ENCODE data around the gene SMAD1.
"Not testable (repeated sequence)": the region's sequence is repeated elsewhere in the genome, so short reads cannot be mapped to it uniquely, and the experiment has no call there.

SMAD1 gene

GRCh38 chr4:145530189-145530588 is 48.5 kb downstream of the SMAD1 start:
- DNase-seq: no peak

DNA sequence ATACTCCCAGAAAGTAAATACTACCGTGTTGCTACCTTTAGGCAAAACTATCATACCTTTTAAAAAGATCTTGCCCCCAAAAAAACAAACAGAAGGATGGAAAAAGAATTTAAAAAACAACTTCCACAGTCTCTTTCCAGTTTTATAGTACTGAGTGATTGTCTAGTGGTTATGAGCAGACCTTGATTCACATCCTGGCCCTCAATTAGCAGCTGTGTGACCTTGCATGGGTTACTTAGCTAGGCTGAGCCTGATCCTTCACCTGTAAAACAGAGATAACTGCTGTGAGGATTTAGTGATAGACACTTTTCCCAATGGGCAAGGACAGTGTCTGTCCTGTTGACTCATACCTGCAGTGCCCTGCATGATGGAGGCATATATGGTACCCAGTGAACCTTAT is 49.0 kb downstream of the SMAD1 start:
- no peak for DNase-seq

DNA sequence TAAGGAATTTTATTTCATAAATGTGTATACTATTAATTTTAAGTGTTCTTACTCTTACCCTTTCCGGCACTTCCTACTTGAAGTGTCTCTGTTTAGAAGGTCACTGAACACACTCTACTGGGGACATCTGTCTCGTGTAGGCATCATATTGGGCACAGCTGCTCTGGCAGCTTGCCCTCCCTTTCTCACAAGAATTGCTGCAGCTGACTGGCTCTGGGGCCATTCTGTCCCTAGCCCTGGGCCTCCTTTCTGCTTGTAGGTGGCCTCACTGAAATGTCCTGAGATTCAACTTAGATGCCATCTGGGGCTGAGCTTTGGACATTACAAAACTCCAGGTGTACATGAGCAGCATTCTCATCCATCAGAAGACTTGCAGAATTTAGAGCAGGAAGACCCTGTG is 49.6 kb downstream of the SMAD1 start:
- no peak for DNase-seq

DNA sequence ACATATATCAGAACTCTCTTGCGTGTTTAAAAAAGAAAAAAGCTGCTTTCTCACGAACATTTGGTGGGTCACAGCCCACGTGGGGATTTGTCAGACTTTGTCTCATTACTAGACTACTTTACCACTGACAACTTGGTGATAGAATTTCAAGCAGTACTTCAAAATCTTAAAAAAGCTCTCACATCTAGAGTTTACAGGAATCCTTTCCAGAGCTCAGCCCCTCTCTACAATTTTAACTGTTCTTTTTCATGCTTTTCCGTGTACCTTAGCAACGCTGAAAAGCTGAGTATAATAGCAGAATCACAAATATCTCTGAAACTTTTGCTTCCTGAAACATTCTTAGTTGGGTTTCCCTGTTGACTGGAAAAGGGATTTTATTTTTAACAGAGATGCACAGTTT is 50.2 kb downstream of the SMAD1 start:
- DNase-seq: no peak

DNA sequence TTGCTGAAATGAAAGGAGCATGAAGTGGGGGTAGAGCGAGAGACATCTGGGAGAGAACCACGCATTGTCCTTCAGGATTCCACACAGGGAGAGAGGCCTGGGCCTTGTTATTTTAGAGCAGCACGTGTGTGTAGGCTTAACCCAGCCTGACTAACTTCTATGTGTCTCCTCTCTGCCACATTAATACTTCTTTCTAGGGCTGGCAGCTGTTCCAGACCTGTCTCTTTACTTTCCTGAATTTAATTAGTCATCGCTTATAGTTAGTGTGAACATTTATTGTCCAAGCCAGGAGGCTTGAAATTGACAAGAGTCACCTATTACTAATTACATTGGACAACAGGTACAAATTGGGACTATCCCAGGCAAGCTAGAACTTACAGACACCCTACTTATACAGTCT is 51.3 kb downstream of the SMAD1 start:
- DNase-seq: no peak

DNA sequence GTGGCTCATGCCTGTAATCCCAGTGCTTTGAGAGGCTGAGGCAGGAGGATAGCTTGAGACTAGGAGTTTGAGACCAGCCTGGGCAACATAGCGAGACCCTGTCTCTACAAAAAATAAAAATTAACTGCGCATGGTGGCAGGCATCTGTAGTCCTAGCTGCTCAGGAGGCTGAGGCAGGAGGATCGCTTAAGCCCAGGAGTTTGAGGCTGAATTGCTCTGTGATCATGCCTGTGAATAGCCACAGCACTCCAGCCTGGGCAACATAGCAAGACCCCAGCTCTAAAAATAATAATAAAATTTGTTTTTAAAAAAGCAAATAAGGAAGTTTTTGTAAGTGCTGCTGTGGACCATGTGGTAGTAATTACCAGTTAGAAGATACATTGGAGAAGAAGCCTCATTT is 51.8 kb downstream of the SMAD1 start:
- not testable (repeated sequence) for DNase-seq

DNA sequence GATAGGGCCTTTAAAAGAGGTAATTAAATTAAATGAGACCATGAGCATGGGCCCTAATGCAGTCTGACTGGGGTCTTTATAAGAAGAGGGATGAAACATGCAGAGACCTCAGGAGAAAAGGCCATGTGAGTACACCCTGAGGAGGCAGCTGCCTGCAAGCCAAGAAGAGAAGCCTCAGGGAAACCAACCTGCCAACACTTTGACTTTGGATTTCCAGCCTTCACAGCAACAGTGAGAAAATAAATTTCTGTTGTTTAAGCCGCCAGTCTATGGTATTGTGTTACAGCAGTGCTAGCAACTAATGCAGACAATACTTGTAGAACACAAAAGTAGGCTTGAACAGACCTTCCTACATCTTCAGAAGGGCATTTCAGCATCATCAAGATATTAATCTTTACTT is 52.3 kb downstream of the SMAD1 start:
- DNase-seq: no peak

GRCh38 chr4:145535202-145535601 is 53.5 kb downstream of the SMAD1 start:
- no peak for DNase-seq

DNA sequence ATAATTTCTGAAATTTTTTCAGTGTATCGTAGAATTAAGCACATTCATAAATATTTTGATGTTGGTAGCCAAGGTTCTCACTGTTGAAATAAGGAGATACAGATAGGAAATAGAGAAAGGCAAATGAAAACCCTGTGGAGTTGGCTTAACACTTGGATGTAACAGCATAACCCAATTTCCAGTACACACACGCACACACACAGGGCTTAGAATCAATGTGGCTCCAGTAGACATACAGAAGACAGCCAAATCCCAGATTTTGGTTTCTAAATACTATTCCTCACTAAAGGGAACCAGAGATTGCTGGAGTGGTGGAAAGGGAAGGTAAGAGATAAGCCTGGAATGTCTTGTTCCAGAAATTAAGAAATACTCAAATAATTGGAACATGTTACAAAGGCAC is 54.4 kb downstream of the SMAD1 start:
- no peak for DNase-seq

DNA sequence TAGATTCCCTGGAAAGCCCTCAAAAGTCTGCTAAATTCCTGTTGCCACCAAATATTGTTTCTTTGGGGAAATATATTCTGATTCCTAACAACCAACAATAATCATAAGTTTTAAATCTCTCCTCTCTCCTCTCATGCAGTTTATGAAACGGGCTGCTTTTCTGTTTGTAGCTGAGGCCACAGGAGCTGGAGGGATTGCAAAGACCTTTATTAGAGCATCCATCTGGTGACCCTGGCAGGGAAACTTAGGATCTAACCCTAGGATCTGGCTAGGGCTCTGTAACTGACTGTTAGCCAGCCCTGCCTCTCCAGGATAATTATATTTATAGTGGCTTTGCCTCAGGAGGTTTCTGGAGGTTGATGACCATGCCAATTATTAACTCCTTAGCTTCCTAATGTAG is 56.9 kb downstream of the SMAD1 start:
- no peak for DNase-seq

DNA sequence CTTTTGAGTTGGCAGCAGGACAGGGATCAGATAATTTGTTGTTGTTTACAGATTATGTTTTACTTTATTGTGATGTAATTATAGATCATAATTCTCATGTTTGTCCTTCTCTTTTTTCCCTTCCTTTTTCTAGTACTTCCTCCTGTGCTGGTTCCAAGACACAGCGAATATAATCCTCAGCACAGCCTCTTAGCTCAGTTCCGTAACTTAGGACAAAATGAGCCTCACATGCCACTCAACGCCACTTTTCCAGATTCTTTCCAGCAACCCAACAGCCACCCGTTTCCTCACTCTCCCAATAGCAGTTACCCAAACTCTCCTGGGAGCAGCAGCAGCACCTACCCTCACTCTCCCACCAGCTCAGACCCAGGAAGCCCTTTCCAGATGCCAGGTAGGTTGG is 58.0 kb downstream of the SMAD1 start:
- DNase-seq: peak; percentile 36 to 44

DNA sequence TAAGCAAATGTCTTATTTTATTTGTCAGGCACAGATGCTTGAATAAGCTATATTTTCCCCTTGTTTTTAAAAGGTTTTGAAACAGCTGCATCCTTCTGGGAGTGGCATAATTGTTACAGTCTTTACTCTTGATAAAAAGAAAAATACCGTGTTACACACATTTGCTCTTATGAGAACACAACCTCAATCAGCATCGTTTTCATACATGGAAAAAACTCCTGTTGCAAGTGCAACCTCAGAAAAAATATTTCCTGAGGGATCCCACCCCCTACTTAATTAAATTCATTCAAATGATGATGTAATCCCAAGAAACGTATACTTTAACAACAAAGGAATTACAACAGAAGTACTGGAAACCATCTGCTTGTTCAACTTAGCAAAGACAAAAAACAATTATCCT is 58.6 kb downstream of the SMAD1 start:
- DNase-seq: no peak

DNA sequence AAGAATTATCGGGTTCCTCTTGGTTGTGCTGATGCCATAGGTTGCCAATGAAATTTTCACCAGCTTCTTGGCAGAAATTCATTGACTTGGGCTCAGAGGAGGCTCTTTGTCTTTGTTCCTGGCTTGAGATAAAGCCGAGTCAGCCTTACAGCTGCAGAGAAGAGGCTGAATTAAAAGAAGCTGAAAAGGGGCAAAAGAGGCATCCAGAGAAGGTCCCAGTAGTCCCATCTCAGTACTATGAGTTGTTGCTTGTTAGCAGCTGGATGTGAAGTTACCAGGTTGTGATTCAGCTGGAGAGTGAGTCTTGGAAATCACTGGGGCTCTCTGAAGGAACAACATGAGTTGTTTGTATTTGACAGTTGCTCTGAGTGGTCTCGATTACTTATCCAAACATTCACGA is 59.7 kb downstream of the SMAD1 start:
- no peak for DNase-seq

DNA sequence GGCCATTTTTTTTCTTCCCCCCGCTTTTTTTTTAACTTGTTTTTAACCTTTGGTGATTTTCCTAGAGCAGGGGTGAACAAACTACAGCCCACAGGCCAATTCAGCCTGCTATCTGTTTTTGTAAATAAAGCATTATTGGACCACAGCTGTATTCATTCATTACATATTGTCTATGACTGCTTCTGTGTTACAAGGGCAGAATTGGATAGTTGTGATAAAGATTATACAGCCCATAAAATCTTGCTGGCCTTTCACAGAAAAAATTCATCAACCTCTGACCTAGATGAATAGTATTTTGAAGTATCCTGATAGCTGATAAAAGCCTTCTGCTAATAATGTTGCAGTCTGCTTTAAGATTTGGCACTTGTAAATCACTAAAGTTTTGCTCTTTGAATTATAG is 63.4 kb downstream of the SMAD1 start:
- DNase-seq: no peak

- DNase-seq: peak; percentile 10 to 39
These were observed 64.0 kb downstream of the SMAD1 start for GRCh38 chr4:145545538-145546174.

- peak in 1 of 2 donors; percentile 66 for DNase-seq
These were observed 64.7 kb downstream of the SMAD1 start for GRCh38 chr4:145546175-145546915.

GRCh38 chr4:145551660-145552059 is 70.0 kb downstream of the SMAD1 start:
- no peak for DNase-seq

GRCh38 chr4:145552181-145552822 is 70.6 kb downstream of the SMAD1 start:
- DNase-seq: no peak

GRCh38 chr4:145553375-145553774 is 71.7 kb downstream of the SMAD1 start:
- DNase-seq: no peak

DNA sequence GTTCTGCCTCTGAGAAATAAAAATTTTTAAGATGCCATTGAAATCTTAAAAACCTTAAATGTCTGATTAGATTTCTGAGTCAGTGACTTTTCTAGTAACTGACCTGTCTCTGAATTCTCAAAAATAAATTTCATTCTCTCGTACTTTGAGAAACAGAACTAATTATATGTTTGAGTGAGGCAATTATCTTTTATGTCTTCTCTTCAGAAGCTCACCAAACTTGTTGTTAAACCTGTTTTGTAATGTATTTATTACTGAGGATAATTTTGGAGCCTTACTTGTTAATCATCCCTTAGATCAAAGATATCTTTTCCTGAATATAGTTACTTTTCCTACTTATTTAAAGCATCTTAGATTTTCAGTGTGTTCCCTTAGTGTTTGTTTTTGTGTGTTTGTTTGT is 73.0 kb downstream of the SMAD1 start:
- no peak for DNase-seq

DNA sequence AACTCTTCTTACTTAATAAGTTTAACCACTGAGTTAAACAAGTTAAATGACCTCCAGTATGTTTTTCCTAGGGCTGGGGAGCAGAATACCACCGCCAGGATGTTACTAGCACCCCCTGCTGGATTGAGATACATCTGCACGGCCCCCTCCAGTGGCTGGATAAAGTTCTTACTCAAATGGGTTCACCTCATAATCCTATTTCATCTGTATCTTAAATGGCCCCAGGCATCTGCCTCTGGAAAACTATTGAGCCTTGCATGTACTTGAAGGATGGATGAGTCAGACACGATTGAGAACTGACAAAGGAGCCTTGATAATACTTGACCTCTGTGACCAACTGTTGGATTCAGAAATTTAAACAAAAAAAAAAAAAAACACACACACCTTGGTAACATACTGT is 76.1 kb downstream of the SMAD1 start:
- peak; percentile 74 to 78 for DNase-seq

- DNase-seq: no peak
These were observed 81.8 kb downstream of the SMAD1 start for GRCh38 chr4:145563293-145563985.

GRCh38 chr4:145564540-145564939 is 82.9 kb downstream of the SMAD1 start:
- no peak for DNase-seq

- no peak for DNase-seq
These were observed 83.7 kb downstream of the SMAD1 start for GRCh38 chr4:145565328-145565727.
